GM21515 (cell line): ENCODE data around the gene KCNQ2.
"Not testable (repeated sequence)": the region's sequence is repeated elsewhere in the genome, so short reads cannot be mapped to it uniquely, and the experiment has no call there.

ENCODE experiments used
- ATAC-seq: cut with Tn5 transposase; IDR thresholded peaks from one replicate; pipeline ENCODE4 v1.9.1; 2021; ENCODE audit not compliant: unreplicated experiment

Gene KCNQ2

GRCh38 chr20:63471981-63472831 is at the start of gene KCNQ2:
TSS of gene KCNQ2 (minus strand) at chr20:63472655. CDS start at chr20:63472463, 192 bp downstream.
- ATAC-seq = no peak

DNA sequence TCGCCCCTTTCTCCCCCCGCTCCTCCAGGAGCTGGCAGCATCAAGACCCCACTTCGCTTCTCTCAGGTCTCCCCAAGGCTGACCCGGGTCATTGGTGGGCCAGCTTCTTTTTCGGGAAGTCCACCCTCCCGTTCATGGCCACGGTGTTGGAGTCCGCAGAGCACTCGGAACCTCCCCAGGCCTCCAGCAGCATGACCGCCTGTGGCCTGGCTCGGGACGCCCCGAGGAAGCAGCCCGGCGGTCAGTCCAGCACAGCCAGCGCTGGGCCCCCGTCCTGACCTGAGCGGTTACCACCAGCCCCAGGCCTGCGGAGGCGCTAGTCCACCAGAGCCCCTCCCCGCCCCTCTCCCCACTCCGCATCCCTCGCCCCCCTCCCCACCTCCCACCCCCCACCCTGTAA is 49.1 kb upstream of the KCNQ2 start:
- no peak for ATAC-seq

DNA sequence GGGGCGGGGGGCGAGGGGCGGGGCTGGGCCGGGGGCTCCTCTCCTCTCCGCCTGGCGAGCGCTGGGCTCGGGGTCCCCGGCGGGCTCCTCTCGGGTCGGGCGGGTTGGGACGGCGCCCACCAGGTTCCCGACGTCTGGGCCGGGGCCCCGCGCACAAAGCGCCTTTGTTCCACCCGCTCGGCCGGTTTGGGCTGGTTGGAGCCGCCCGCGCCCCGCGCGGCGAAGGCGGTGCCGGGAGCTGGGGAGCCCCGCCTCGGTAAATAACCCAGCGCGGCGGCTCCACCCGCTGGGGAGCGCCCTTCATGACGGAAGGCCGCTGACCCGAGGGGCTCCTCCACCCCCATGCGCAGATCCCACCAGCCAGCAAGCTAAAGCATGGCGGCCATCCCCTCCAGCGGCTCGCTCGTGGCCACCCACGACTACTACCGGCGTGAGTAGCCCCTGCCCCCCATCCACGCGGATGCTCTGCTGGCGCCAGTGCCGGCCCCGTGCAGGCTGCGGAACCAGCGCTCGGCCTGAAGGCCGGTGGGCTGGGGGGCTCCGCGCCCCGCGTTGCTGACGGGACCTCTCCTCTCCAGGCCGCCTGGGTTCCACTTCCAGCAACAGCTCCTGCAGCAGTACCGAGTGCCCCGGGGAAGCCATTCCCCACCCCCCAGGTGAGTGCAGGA is 48.6 kb upstream of the KCNQ2 start:
- ATAC-seq = peak; percentile 36

GRCh38 chr20:63520504-63520933 is 48.1 kb upstream of the KCNQ2 start, which contains the start of gene PPDPF:
TSS of gene PPDPF (plus strand) at chr20:63520765. CDS start at chr20:63521309, 544 bp downstream.
- ATAC-seq = peak; percentile 62

- ATAC-seq = peak; percentile 40
Observed at GRCh38 chr20:63519668-63520503, 47.4 kb upstream of the KCNQ2 start.

- no peak for ATAC-seq
Observed at GRCh38 chr20:63518946-63519667, 46.7 kb upstream of the KCNQ2 start.

DNA sequence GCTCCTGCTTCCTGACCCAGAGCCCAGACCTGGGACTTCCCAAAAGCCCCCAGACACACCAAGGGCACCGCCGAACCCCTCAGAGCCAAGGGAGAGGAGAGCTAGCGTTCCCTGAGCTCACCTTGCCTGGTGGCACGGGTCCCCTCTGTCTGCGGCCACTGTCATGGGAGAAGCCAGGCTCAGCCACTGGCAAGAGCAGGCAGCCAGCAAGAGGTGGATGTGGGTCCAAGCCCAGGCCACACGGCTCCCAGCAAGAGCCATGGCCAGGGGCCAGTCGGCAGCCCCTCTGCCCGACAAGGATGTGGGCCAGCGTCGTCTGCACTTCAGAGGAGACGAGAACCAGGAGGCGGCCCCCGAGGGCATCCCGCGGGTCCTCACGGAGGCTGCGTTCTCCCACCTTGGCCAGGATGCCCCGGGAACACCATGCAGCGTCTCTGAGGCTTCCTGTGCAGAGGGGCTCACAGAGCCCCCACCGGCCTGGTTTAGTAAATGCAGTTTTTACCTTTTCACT is 46.0 kb upstream of the KCNQ2 start:
- ATAC-seq = no peak

DNA sequence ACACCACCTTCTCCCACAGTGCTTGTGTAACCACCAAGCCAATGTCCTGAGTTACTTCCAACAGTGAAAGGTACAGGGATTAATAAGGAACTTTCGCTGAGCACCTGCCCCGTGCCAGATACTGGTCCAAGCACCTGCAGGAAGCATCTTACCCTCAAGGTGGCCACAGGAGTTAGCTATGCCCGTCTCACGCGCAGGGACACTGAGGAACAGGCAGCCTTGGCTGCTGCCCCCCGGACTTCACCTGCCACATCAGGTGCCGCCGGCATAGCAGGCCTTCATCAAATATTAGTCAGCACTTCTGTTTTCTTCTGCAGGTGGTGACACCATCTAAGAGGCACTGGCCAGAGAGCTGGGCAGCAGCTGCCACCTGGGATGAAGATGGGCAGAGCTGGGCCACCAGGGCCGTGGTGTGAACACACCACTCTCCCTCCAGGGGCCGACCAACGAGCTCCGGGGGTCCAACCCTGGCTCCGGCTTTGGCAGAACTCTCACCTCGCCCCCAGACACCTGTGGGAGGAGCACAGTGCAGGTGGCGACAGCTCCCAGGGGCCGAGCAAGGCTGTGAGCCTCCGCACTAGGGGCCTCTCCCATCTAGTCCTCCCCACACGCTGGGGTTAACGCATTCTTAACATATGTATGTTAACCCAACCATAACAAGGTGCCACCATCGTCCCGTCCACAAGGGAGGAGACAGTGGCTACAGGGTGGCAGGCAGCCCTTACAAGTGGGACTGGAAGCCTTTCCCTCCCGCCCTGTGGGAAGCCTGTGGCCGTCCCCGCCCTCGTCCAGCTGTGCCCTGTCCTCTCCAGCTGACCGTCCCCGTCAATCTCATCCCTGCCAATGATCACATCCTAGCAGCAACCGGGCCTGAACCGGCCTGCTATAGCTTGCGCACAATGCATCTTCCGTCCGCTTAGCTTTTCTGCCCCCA is 45.2 kb upstream of the KCNQ2 start:
- no peak for ATAC-seq

DNA sequence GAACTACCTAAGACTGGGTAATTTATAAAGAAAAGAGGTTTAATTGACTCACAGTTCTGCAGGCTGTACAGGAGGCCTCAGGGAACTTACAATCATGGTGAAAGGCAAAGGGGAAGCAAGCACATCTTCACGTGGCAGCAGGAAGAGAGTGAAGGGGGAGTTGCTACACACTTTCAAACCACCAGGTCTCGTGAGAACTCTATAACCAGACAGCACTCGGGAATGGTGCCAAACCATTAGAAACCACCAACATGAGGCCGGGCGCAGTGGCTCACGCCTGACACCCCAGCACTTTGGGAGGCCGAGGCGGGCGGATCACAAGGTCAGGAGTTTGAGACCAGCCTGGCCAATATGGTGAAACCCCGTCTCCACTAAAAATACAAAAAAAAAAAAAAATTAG is 42.1 kb upstream of the KCNQ2 start:
- ATAC-seq = not testable (repeated sequence)

DNA sequence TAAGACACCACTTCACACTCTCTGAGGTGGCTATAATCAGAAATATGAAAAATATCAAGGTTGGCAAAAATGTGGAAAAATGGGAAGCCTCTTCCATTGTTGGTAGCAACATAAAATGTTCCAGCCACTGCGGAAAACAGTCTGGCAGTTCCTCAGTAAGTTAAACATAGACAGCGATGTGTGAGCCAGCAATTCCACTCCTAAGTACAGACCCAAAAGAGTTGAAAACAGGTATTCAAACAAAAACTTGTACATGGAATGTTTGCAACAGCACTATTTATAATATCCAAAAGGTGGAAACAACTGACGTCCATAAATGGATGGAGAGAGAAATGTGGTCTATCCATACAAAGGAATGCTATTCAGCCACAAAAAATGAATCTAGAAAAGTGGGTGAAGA is 40.8 kb upstream of the KCNQ2 start:
- ATAC-seq = no peak

- ATAC-seq = no peak
Observed at GRCh38 chr20:63509088-63509564, 36.7 kb upstream of the KCNQ2 start.

- no peak for ATAC-seq
Observed at GRCh38 chr20:63508072-63508768, 35.8 kb upstream of the KCNQ2 start.

DNA sequence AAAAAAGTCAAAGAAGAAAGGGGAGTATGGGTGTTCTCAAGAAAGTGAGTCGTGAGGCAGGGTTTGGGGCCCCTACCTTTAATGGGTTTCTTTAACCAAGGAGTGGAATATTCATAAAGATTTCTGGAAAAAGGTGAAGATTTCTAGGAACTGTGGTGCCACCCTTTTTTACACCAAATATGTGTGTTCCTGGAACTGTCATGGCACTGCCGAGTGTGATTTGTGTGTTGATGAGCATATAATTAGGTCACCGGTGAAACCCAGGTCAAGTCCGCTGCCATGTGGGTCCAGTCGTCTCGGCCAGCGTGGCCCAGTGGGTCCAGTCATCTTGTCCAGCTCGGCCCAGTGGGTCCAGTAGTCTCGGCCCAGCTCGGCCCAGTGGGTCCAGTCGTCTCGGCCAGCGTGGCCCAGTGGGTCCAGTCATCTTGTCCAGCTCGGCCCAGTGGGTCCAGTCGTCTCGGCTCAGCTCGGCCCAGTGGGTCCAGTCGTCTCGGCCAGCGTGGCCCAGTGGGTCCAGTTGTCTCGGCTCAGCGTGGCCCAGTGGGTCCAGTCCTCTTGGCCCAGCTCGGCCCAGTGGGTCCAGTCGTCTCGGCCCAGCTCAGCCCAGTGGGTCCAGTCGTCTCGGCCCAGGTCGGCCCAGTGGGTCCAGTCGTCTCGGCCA is 34.8 kb upstream of the KCNQ2 start:
- no peak for ATAC-seq

GRCh38 chr20:63505723-63506122 is 33.3 kb upstream of the KCNQ2 start:
- no peak for ATAC-seq

DNA sequence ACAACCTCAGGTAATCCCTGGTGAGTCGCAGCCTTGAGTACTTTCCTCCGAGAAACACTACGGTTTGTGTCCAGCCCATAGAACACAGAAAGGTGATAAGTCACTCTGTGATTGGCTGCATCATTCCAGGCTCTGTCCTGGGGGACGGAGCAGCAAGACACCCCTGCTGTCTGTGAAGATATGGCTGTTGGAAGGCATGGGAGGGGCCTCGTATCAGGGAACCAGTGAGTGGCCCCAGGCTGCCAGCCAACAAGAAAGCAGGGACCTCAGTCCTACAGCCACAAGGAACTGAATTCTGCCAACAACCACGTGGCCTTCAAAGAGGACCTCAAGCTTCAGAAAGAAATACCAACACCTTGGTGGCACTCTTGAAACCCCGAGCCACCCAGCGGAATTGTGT is 32.8 kb upstream of the KCNQ2 start:
- ATAC-seq = no peak

- no peak for ATAC-seq
Observed at GRCh38 chr20:63504642-63505041, 32.2 kb upstream of the KCNQ2 start.

DNA sequence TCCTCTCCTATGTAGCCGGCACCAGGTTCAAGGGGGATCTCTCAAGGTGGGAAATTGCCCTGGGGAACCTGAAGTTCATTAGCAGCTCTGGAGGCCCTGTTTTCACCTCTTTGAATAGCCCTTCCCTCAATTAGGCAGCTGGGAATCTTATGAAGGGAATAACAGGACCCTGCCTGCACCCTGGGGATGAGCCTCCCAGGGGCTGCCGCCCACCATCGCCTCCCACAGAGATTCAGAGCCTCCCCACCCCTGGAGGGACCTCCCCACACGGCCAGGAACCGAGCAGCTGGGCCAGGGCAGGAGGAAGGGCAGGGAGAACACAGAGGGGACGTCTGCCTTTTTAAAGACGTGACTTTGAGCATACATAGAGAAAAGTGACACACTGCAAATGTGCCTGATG is 31.1 kb upstream of the KCNQ2 start:
- ATAC-seq = no peak

GRCh38 chr20:63502671-63503172 is 30.3 kb upstream of the KCNQ2 start:
- ATAC-seq = no peak
